Measurements from ENCODE around the gene RASA3. TPM values are rescaled to one million over a fixed set of nuclear protein-coding genes. Genes with fewer than 3 reads are reported as not detected.

Gene RASA3
- total and polyA plus RNA-seq, 2 of the 8 experiments (the other 6 are each of a cell fraction or from before 2014, with no cell fraction given): 7.5 to 21.9 TPM

GRCh38 chr13:113982296-113982661, 150.1 kb downstream of the RASA3 start:
- H3K79me2 ChIP-seq (ENCODE audit: control insufficient read depth in 1 of 2, insufficient read depth in 2 of 2, low read length in 2 of 2): no peaks in the 10 kb centered on the region
- no peak overlapping the region for H3K27ac ChIP-seq (ENCODE audit: low read depth, low read length)
- H3K4me2 ChIP-seq (ENCODE audit: insufficient read depth in 1 of 2, low read depth in 2 of 2, low read length in 2 of 2): no peak overlapping the region
- WGBS, 2 experiments (ENCODE audit: extremely low coverage in 1 of 2, insufficient coverage in 1 of 2, insufficient read length in 1 of 2, insufficient replicate concordance in 2 of 2, low coverage in 1 of 2, low lambda C conversion rate in 2 of 2, missing lambda C conversion rate in 1 of 2): 92% methylated on average over 15 of the region's 15 CpGs; no CpG with 5 or more reads in 1 of the 2 experiments
- ChIA-PET CTCF (ENCODE audit: partially characterized antibody) (interaction anchor here (0.6 to 2.0 kb wide), 5 partner anchors 12 to 180 kb away, joined by 3 to 7 read pairs (median 4); no protein-coding TSS in a partner anchor), POLR2A (ENCODE audit: partially characterized antibody) (interaction anchor here (0.6 to 1.9 kb wide), 2 partner anchors 9 to 12 kb away, joined by 3 to 5 read pairs; no protein-coding TSS in a partner anchor)
- H3K23ac ChIP-seq (ENCODE audit: insufficient read length): no peak overlapping the region
- H2BK5ac ChIP-seq (ENCODE audit: low read depth, low read length): no peak overlapping the region; the same call in 1 of the 2 replicates
- no peak overlapping the region for H2BK12ac ChIP-seq (ENCODE audit: low read depth, low read length)
- H3K79me1 ChIP-seq (ENCODE audit: low read depth, low read length): no peaks in the 10 kb centered on the region
- no peak overlapping the region for H3K56ac ChIP-seq (replicated peaks; ENCODE audit: insufficient read length, low read depth, low read length)
- no peak overlapping the region for H2AK5ac ChIP-seq (ENCODE audit: low read depth, low read length)
- H3K18ac ChIP-seq (ENCODE audit: extremely low read depth, low read length): no peak overlapping the region
- DNase-seq (ENCODE audit: low read depth in 1 of 2, low spot score in 2 of 2) (peak in 1 of 2 experiments; percentile 40), FAIRE-seq (no peak)
- no peak overlapping the region for H2BK120ac ChIP-seq (replicated peaks; ENCODE audit: low read depth, low read length)
- no peak overlapping the region for H2BK20ac ChIP-seq (ENCODE audit: low read length)
- no peak overlapping the region for H3K4me3 ChIP-seq (ENCODE audit: extremely low read depth in 1 of 4, insufficient read depth in 2 of 4, low read depth in 3 of 4, low read length in 4 of 4)
- no peak overlapping the region for H4K8ac ChIP-seq (ENCODE audit: extremely low read depth, insufficient read depth, low read length)
- H2AFZ ChIP-seq (ENCODE audit: low read length): no peak overlapping the region
- no peaks in the 10 kb centered on the region for H3K27me3 ChIP-seq (replicated peaks in 1 of 4; ENCODE audit: control insufficient read depth in 3 of 4, extremely low read depth in 1 of 4, insufficient read depth in 3 of 4, low read length in 3 of 4)
- H2BK15ac ChIP-seq (ENCODE audit: low read length): no peak overlapping the region
- no peak overlapping the region for H3K9ac ChIP-seq (replicated peaks in 1 of 4; ENCODE audit: extremely low read depth in 1 of 4, low read depth in 3 of 4, low read length in 3 of 4)
- H4K91ac ChIP-seq (replicated peaks; ENCODE audit: insufficient read length, low read length): no peak overlapping the region
- H3K36me3 ChIP-seq (ENCODE audit: control insufficient read depth in 2 of 4, insufficient read depth in 4 of 4, low read length in 3 of 4): 0 out of 8 replicates have a peak, but pooled peaks cover 0 to 3% (median 0%) of the 10 kb centered on the region in 4 experiments
- peaks cover 1% of the 10 kb centered on the region; the same call in 1 of the 2 replicates for H3K23me2 ChIP-seq (ENCODE audit: low read depth, low read length)
- H3K4me1 ChIP-seq (replicated peaks in 1 of 4; ENCODE audit: control insufficient read depth in 3 of 4, insufficient read depth in 4 of 4, low read length in 3 of 4): peaks cover 0 to 1% (median 0%) of the 10 kb centered on the region in 4 experiments; a peak in 1 of 7 replicates
- H4K20me1 ChIP-seq (replicated peaks in 1 of 2; ENCODE audit: control insufficient read depth in 1 of 2, insufficient read depth in 2 of 2, low read length in 2 of 2): peaks cover 0 to 5% of the 10 kb centered on the region in 2 experiments
- H3K14ac ChIP-seq (ENCODE audit: insufficient read length): no peak overlapping the region
- no peak overlapping the region for H3K4ac ChIP-seq (replicated peaks; ENCODE audit: insufficient read length, low read depth, low read length)
- no peak overlapping the region for H4K5ac ChIP-seq (ENCODE audit: insufficient read length, low read depth, low read length)
- H3K9me3 ChIP-seq (ENCODE audit: insufficient read depth in 2 of 2, low read depth in 1 of 2, low read length in 1 of 2): no peaks in the 10 kb centered on the region
- TF ChIP-seq RBBP5 (IDR thresholded peaks at IDR 0.05; ENCODE audit: borderline replicate concordance, low read depth, low read length) (no peak), CBX8 (IDR thresholded peaks at IDR 0.05; ENCODE audit: borderline replicate concordance, low read depth, low read length) (no peak), SRF (IDR thresholded peaks at IDR 0.05; ENCODE audit: low read depth, low read length) (no peak), HDAC6 (IDR thresholded peaks at IDR 0.05; ENCODE audit: low read depth, low read length) (no peak), TAF7 (optimal IDR thresholded peaks at IDR 0.05; ENCODE audit: borderline replicate concordance, low read depth, low read length) (no peak), PHF8 (conservative IDR thresholded peaks at IDR 0.05; ENCODE audit: low read depth, low read length) (no peak), CTBP2 (IDR thresholded peaks at IDR 0.05; ENCODE audit: borderline replicate concordance, insufficient read depth, insufficient read length, low read length) (no peak), GTF2F1 (IDR thresholded peaks at IDR 0.05; ENCODE audit: borderline replicate concordance, low read depth, low read length) (no peak), SUZ12 (IDR thresholded peaks at IDR 0.05; ENCODE audit: low read length) (no peak), NRF1 (IDR thresholded peaks at IDR 0.05; ENCODE audit: low read depth, low read length) (no peak), ZNF274 (IDR thresholded peaks at IDR 0.05; ENCODE audit: borderline replicate concordance, extremely low read depth, low read length) (no peak), YY1 (IDR thresholded peaks at IDR 0.05; ENCODE audit: low read depth, low read length) (no peak)
